Measurements from ENCODE around the gene SVEP1.

The SVEP1 gene

DNA sequence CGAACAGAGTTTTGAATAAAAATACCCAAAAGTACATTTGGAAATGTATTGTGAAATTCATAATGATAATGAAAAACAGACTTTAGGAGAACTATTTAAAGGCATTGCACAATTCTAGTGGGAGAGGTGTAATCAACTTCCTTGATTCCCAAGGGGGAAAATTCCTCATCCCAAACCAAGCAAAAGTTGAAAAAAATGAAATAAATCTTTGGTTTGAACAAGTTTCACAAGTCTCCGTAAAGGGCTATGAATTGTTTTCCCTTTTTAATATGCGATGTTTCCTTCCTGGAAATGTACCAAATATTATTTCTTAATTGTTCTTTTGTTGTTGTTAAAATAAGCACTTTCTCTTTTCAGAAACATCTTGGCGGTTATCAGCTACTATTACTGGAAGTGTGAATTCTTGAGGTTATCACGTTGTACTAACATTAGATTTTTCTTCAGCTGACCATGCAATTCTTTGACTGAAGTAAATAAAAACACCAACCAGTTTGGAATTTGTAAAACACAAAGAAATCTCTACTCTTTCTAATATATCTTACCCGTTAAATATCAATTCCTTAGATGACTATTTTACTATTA, 59.3 kb downstream of the SVEP1 start:
- no peak for DNase-seq

DNA sequence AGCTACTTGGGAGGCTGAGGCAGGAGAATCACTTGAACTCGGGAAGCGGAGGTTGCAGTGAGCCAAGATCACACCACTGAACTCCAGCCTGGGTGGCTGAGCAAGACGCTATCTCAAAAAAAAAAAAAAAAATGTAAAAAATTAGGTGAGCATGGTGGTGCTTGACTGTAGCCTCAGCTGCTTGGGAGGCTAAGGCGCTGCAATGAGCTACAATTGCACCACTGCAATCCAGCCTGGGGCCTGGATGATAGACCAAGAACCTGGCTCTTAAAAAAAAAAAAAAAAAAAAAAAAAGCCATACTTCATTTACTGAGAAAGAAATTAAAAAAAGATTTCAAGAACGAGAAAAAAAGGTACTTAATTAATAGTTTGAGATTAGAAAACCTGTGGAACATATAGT, 62.1 kb downstream of the SVEP1 start:
- no peak for DNase-seq

DNA sequence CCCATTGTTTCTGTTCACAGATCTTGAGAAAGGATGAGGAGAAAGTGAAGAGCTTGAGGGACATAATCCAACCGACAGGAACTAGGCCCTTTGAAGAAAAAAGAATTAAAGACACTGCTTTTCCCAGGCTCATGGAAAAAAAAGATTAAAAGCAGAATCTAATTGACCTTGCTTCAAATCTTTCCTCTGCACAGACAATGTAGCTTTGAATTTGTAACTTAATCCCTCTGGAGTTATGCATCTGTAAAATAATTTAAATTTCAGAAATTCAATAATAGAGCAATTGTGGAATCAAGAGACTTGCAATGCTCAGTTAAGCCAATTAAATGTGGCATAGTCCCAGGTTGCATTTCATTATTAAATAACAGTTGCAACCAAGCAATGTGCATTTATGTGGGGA, 64.6 kb downstream of the SVEP1 start:
- no peak for DNase-seq

DNA sequence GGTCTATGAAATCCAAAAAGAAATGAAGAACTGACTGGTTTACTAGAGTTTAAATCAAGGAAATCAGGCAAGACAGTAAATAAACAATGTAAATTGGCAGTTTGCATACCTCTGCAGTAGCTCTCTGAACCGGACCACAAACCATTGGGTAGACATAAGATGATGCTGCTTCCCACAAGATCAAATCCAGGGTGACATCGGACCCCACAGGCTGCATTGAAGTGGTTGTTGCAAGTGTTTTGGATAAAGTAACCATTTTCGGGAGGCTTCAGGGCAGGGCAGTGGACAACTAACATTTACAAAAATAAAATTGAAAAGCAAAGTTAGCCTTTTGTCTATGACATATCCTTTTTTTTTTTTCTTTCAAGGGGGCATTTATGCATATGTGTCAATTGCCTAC, 66.7 kb downstream of the SVEP1 start:
- DNase-seq, result no peak

DNA sequence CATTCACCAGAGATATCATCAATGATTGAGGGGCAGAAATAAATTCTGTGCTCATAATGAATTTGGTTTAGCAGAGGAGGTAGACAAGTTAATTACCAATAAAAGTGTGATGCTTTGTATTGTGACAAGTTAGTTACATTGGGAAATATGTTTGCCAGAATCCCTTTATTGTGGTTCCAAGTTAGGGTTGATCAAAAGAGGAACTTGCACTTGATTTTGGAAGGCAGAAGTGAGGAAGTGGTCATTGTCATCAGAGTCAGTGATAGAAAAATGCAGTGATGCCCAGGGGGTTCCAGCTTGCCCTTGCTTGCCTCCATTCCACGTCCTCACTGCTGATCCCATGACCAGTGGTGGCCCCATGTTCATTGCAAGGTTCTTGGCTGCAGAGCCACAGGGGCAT, 69.7 kb downstream of the SVEP1 start:
- no peak for DNase-seq

DNA sequence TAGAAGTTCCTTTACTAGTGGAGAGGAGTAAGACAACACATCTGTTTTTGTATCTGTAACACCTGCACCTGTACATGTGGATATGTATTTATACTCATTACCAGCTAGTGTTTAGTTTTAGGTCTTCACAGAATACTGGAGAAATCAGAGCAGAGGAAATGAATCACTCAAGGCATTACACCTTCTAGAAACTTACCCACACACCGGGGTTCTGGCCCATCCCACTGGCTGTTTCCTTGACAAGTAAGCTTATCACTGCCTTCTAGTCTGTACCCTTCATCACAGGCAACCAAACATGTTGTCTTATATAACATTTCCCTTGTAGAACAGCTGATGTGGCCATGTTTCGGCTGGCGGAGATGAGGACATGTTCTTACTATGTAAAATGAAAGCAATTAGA, 76.7 kb downstream of the SVEP1 start:
- no peak for DNase-seq

DNA sequence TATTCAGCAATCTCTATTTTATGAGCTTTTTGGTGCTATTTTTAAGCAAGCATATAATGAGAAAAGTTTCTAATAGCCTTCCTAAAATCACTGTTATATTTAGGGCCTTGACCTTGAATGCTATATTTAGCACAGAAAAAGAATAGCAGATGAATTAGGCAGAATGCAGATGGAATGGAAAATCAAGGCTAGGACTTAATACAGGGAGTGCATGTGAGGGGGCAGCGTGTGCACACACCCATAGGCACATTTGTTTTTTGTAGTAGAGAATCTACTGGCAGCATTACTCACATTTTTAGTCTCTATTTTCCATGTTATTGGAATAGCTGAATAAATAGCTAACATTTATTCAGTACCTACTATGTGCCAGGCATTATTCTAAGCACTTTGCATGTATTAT, 79.9 kb downstream of the SVEP1 start:
- DNase-seq, result no peak

DNA sequence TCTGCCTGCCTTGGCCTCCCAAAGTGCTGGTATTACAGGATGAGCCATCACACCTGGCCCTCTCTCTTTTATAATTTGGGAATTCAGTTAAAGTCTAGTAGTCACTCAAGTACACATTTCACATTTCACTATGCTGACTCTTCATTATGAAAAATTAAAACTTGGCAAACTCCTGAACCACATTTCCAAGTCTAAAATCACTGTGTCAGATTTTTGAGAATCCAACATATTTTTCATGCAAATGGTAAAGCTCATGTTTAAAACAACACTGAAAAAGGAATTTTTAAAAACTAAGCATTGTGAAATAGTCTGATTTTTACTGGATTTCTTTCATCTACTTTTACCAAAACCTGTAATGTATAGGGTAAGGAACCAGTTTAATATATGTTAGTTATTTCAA, 92.3 kb downstream of the SVEP1 start:
- no peak for DNase-seq

DNA sequence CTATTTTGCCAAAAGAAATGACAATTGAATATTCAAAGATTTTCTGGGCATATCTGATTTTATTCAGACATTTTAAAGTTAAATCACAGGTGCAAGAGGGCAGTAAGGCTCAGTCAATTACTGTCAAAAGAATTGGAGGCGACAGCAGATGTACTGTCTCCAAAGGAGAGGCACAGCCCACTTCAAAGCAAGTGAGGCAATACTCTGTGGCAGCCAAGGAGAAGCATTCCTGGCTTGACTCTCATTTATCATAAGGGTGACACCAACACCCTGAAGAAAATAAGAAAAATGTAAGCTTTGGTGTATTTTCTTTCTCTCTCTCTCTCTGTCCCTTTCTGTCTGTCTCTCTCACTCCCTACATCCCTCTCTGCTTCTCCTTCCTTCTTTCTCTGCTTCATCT, 93.3 kb downstream of the SVEP1 start:
- DNase-seq, result no peak

DNA sequence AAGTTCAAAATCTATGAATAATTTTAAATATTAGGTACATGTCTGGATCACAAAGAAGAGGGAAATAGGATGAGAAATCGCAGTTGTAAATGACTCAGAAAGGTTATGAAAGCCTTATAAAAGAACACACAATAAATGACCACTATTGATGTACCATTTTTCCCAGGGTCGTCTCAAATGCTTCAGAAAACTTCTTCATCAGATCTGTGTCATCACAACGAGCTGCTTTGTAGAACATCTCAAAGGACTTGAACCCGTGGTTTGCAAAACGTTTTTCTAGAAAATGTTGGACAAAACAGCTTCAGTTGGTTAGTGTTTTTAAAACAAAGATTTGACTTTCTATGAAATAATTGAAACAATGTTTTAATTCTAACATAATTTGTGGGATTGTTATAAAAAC, 100.1 kb downstream of the SVEP1 start:
- DNase-seq, result no peak

DNA sequence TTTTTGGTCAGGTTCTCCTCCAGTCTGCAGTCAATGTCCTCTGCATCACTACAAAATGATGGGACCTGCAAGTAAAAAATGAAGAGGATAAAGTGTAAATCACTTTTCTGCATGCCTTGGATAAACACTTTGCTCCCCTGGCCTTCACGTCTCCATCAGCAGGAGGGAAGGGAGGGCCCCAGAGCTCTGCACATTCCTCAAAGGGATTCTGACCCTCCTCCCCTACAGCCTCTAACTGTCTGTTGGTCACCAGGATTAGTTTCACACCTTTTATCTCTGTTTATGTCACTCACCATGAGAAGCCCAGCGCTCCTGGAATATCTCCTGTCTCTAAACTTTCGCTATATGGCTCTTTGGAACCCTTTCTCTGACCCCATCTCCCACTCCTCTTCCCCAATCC, 103.3 kb downstream of the SVEP1 start:
- no peak for DNase-seq

DNA sequence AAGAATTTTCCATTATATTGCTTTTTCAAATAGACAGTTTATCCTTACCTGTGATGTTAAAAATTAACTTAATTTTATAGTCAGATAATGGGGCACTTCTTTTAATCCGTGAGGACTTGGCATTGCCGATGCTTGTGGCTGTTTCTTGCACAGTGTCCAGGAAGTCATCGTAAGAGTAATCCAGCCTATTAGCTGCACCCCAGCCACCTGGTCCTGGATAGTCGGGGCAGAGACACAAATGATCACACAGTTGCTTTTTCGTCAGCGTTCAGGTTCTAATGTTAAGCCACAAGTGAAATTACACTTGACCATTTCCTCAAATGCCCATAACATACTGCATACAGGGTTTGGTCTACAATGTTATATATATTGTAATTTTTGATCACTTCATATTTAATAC, 107.4 kb downstream of the SVEP1 start:
- DNase-seq, result no peak

DNA sequence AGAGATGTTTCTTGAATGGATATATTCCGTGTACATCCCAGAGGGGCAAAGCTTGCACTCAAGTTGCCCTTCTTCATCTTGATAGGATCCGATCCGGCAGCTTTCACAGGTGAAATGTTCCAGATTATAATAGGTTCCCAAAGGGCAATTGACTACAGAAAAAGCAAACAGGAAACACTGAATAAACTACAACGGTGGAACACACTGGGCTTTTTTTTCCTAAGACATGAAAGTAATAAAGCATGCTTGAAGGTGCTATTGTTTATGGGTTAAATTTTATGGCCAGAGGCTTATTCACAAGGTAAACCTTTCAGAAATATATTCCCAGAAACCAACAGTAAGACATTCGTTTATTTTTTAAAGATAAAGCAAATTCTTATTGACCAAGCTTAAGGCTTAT, 110.6 kb downstream of the SVEP1 start:
- DNase-seq, result no peak

DNA sequence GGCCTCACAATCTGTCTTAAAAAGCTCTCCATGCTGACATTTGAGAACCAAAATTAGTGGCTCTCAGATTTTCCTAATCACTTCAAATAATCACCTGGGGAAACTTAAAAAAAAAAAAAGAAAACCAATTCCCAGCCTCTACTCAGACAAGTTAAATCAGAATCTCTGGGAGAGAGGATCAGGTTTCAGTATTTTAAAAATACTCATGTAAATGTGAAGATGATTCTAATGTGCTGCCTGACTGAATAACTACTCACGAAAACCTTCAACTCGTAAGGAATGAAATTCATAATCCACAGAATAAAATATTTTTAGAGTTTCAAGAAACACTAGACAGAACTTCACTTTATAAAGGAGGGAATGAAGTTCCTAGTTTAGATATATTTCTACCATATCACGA, 114.4 kb downstream of the SVEP1 start:
- DNase-seq, result no peak

DNA sequence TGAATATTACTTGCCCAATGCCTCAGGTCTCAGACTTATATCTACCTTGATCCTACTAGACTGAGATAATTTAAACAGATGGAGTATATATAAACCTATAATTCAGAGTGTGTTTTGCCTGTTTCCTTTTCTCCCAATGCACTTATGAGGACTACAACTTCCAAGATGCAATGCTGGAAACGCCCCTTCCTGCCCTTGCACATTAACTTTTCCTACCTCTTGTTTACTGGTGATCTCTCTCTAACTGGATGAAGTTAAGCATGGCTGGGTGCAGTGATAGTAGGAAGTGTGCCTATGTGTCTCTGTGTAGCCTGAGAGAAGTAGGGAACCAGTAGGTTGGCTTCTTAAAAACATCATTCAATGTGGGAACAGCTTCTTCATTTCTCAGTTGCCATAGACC, 115.2 kb downstream of the SVEP1 start:
- DNase-seq, result no peak

DNA sequence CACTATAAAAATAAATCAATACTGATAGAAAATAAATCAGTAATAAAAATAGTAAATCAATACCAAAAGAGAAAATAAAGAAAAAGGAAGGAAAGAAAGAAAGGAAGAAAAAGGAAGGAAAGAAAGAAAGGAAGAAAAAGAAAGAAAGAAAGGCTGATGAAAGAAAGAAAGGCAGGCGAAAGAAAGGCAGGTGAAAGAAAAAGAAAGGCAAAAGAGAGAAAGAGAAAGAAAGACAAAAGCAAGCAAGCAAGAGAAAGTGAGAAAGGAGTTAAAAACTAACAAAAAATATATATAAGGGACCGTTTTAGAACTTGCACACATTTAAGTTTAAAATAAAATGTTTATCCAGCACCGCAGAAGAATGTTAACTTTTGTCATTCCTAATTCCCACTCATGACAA, 116.0 kb downstream of the SVEP1 start:
- DNase-seq, result no peak

DNA sequence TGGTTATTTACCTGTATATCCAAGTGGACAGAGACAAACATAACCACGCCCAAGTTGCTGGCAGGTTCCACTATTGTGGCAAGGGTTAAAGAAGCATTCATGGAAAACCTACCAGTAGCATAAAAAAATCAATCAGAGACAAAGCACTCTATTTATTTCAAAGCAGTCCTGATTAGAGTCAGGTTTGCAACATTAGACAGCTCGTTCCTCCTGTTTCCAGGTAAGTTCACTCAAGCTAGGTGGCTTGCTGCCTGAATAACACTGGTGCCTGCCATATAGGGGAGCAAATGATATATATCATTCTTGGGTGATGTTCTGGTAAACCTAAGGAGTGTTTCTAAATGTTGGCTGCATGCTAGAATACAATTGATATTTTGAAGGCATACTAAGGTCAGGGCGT, 122.3 kb downstream of the SVEP1 start:
- no peak for DNase-seq

DNA sequence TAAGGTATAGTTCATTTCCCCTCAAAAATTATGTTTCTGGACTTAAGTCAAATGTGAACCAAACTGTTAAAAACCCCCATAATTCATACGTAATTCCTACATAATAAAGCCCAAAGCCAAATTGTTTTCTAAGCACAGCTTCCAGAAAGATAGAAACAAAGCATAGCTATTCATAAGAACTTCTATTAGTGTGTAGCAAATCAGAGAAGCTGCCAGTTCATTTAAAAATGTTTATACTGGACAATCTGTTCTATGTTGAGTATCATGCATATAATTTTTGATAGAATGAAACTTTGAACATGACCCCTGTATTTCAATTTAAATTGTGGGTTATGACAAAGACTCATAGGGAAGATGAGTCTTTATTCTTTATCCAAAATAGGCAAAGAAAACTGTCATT, 122.9 kb downstream of the SVEP1 start:
- no peak for DNase-seq

DNA sequence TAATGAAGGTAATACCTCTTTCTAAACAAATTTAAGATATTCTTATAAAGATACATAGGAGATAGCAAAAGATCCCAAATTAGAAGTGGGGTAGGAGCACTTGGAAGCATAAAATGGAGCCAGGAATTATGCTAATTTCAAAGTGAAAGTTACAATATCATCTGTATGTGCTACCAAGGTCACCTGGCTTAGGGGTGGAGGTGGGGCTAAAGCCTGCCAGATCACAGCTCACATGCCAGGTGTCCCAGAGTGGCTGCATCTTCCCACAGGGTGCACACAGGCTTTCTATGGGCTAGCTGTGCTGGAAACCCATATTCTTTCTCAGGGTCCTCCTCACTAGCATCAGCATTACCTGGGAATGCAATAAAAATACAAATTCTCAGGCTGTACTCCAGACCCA, 123.7 kb downstream of the SVEP1 start:
- DNase-seq, result no peak

DNA sequence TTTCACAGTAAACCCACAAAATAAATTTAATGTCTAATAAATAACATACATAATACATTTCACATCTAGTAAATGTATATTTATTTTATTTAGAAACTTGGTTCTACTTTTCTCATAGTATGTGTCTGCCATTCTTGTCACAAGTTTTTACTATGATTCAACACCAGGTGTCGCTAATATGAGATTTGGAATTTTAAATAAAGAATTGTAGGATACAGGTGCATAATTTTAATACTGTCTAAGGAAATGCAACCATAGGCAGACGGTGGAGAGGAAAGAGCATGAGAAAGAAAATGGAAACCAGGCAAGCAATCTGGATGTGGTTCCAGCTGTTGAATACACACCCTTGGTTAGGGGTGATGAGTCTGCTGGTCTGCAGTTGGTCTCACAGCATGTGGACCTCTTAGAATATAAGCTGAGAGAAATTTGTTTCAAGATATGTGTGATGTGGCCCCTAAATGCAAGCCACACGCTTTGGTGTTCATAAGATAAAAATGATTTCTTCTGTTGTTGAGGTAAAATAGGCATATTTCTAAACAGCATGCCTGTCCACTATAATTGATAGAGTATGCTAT, 127.2 kb downstream of the SVEP1 start:
- DNase-seq, result no peak

DNA sequence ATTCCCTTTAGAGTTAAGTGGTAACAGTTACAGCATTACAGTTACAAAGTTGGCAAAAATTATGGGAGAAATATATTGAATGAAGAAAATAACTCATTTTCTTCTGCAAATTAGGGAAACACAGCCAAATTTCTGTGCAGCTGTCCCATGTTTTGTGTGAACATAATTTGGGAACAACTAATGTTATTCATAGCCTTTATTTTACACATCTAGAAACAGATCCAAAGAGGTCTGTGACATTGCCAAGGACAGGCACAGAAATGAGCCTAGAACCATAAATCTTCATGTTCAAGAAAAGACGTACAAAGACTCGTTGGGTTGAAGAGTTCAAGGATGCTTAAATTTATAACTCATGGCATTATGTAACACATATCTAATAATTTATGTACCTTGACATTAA, 127.8 kb downstream of the SVEP1 start:
- DNase-seq, result no peak

DNA sequence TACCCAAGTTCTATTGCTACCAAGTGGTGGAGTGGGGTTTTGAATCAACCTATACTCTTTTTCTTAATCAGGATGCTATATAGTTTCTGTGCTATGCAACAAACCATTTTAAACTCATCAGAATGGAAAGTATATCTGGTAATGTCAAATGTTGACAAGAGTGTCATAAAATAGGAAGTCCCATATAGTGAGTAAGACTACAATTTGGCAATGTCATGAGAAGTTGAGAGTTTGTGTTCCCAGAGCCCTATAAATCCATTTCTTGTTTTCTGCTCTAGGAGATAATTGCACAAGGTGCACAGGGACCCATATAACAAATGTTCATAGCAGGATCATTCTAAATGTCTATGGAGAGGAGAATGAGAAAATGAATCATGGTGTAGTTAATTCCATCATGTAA, 132.1 kb downstream of the SVEP1 start:
- no peak for DNase-seq

DNA sequence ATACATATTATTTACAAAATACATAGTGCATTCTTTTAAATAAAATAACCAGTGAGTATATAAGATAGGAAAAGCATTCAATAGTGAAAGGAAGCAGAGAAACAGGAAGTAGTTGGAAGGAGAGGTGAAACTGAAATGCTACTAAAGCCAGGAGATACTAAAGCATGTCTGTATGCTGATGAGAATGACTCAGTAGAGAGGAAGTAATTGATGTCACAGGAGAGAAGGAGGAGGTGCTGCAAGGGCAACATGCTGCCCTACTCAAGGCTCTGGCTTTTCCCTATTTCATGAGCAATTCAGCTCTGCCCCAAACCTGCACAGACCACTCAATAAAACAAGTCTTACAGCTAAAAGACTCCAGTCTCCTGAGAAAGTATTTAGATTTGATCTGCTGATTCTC, 133.4 kb downstream of the SVEP1 start:
- DNase-seq, result no peak

DNA sequence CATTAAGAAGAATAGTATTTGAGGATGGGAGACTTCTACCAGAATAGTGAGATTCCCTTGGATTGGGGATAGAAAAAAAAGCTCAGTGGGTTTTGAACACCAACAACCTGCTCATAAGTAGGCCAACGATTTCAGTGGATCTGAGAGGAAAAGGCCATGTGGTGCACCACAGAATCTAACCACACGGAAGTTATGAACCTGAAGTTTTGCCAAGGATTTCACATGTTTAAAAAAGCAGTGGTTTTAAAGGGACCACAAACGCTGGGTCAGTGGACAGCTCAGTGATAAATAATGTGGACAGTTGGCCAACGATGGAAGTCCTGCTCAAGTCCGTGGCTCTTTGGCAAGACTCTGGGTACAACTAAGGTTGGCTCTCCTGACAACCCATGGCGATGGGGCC, 134.6 kb downstream of the SVEP1 start:
- no peak for DNase-seq

DNA sequence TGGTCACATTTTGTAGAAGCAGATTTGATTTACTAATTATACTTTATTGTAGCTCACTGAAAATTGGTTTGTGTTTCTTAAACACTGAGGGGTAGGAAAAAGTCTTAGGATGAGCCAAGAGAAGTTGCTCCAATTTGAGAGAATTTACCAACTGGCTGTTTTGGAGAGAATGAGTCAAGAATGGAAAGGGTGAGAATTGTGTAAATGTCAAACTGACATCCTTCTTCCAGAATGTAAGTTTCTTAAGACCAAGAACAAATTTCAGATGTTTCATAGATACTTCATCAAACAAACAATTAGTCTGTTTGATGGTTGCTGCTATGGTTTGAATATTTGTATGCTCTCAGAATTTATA, 135.7 kb downstream of the SVEP1 start:
- DNase-seq, result no peak
